ENCODE results near the gene DIPK1B.
"Not testable (repeated sequence)": the region's sequence is repeated elsewhere in the genome, so short reads cannot be mapped to it uniquely, and the experiment has no call there.

DIPK1B gene

GRCh38 chr9:136755302-136756133 lies 43.1 kb downstream of the DIPK1B start:
- DNase-seq; H2BK5ac ChIP-seq (ENCODE audit: low read length); H3K9ac ChIP-seq (ENCODE audit: low read length); H3K27ac ChIP-seq (ENCODE audit: low read depth, low read length); H3K23ac ChIP-seq (ENCODE audit: low read length); H3K79me1 ChIP-seq (ENCODE audit: low read length); H3K4ac ChIP-seq (ENCODE audit: low read depth, low read length); H3K18ac ChIP-seq (ENCODE audit: low read length); H3K56ac ChIP-seq (ENCODE audit: low read length); H3K27me3 ChIP-seq (ENCODE audit: insufficient read depth, low read length, poor library complexity); H4K5ac ChIP-seq (ENCODE audit: low read length); H2AK5ac ChIP-seq (ENCODE audit: low read length); H3K79me2 ChIP-seq (ENCODE audit: control insufficient read depth, insufficient read depth, low read length); H3K4me1 ChIP-seq (ENCODE audit: control insufficient read depth, low read depth, low read length); H2BK120ac ChIP-seq (ENCODE audit: low read depth, low read length); H2BK15ac ChIP-seq (replicated peaks; ENCODE audit: low read depth); H3K4me2 ChIP-seq (ENCODE audit: low read length); H3K4me3 ChIP-seq (ENCODE audit: low read length); H3K36me3 ChIP-seq (ENCODE audit: control insufficient read depth, insufficient read depth, low read length); H4K8ac ChIP-seq (ENCODE audit: low read depth, low read length): not testable (repeated sequence)
- no CpG with 5 or more reads among the region's 22 CpGs for WGBS (ENCODE audit: extremely low coverage, insufficient coverage, low lambda C conversion rate)

GRCh38 chr9:136756134-136756438 lies 43.7 kb downstream of the DIPK1B start:
- WGBS (ENCODE audit: extremely low coverage, insufficient coverage, low lambda C conversion rate) = no CpG with 5 or more reads among the region's 4 CpGs
- no peaks in the 10 kb centered on the region for H3K27me3 ChIP-seq (ENCODE audit: insufficient read depth, low read length, poor library complexity)
- H3K4me2 ChIP-seq (ENCODE audit: low read length) = no peak overlapping the region
- no peak overlapping the region for H3K23ac ChIP-seq (ENCODE audit: low read length)
- H2AK5ac ChIP-seq (ENCODE audit: low read length) = no peak overlapping the region
- no peak overlapping the region for H3K18ac ChIP-seq (ENCODE audit: low read length)
- no peak overlapping the region for H2BK120ac ChIP-seq (ENCODE audit: low read depth, low read length)
- H4K5ac ChIP-seq (ENCODE audit: low read length) = no peak overlapping the region
- no peak for DNase-seq
- H3K79me2 ChIP-seq (ENCODE audit: control insufficient read depth, insufficient read depth, low read length) = no peaks in the 10 kb centered on the region
- H3K27ac ChIP-seq (ENCODE audit: low read depth, low read length) = no peak overlapping the region
- no peaks in the 10 kb centered on the region for H3K79me1 ChIP-seq (ENCODE audit: low read length)
- H2BK15ac ChIP-seq (replicated peaks; ENCODE audit: low read depth) = no peak overlapping the region
- H3K9ac ChIP-seq (ENCODE audit: low read length) = no peak overlapping the region
- no peaks in the 10 kb centered on the region for H3K36me3 ChIP-seq (ENCODE audit: control insufficient read depth, insufficient read depth, low read length)
- no peak overlapping the region for H3K4ac ChIP-seq (ENCODE audit: low read depth, low read length)
- no peak overlapping the region for H2BK5ac ChIP-seq (ENCODE audit: low read length)
- H3K56ac ChIP-seq (ENCODE audit: low read length) = no peak overlapping the region
- no peaks in the 10 kb centered on the region for H3K4me1 ChIP-seq (ENCODE audit: control insufficient read depth, low read depth, low read length)
- H3K4me3 ChIP-seq (ENCODE audit: low read length) = no peak overlapping the region
- H4K8ac ChIP-seq (ENCODE audit: low read depth, low read length) = no peak overlapping the region

GRCh38 chr9:136756836-136757235 lies 44.5 kb downstream of the DIPK1B start:
- no peak overlapping the region for H3K4me3 ChIP-seq (ENCODE audit: low read length)
- no CpG with 5 or more reads among the region's 18 CpGs for WGBS (ENCODE audit: extremely low coverage, insufficient coverage, low lambda C conversion rate)

DNA sequence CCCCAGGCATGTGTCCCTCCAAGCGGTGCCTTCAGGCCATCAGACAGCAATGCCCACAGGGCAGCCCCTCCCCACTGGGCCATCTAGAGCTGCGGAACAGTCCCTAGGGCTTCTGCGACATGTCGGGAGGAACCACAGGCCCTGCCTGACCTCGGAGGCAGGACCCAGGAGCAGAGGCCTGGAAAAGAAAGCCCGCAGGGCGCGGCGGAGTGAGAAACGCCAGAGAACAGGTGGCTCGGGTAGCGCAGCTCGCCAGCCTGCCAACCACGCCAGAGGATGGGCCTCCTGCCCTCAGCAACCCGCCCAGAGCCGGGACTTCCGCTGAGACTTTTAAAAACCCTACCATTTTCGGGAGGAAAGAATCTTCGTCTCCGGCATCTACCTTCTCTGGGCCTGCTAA lies 45.0 kb downstream of the DIPK1B start:
- no peak overlapping the region for H4K5ac ChIP-seq (ENCODE audit: low read length)
- H2BK5ac ChIP-seq (ENCODE audit: low read length) = no peak overlapping the region
- no CpG with 5 or more reads among the region's 20 CpGs for WGBS (ENCODE audit: extremely low coverage, insufficient coverage, low lambda C conversion rate)
- H2BK120ac ChIP-seq (ENCODE audit: low read depth, low read length) = no peak overlapping the region
- no peak overlapping the region for H3K18ac ChIP-seq (ENCODE audit: low read length)
- H3K79me2 ChIP-seq (ENCODE audit: control insufficient read depth, insufficient read depth, low read length) = no peaks in the 10 kb centered on the region
- H2AK5ac ChIP-seq (ENCODE audit: low read length) = no peak overlapping the region
- H3K4ac ChIP-seq (ENCODE audit: low read depth, low read length) = no peak overlapping the region
- H3K23ac ChIP-seq (ENCODE audit: low read length) = no peak overlapping the region
- no peaks in the 10 kb centered on the region for H3K79me1 ChIP-seq (ENCODE audit: low read length)
- no peak overlapping the region for H3K27ac ChIP-seq (ENCODE audit: low read depth, low read length)
- no peak overlapping the region for H3K56ac ChIP-seq (ENCODE audit: low read length)
- no peaks in the 10 kb centered on the region for H3K4me1 ChIP-seq (ENCODE audit: control insufficient read depth, low read depth, low read length)
- no peak overlapping the region for H2BK15ac ChIP-seq (replicated peaks; ENCODE audit: low read depth)
- DNase-seq = no peak
- H3K4me3 ChIP-seq (ENCODE audit: low read length) = no peak overlapping the region
- no peak overlapping the region for H3K9ac ChIP-seq (ENCODE audit: low read length)
- no peaks in the 10 kb centered on the region for H3K36me3 ChIP-seq (ENCODE audit: control insufficient read depth, insufficient read depth, low read length)
- no peak overlapping the region for H3K4me2 ChIP-seq (ENCODE audit: low read length)
- H4K8ac ChIP-seq (ENCODE audit: low read depth, low read length) = no peak overlapping the region
- no peaks in the 10 kb centered on the region for H3K27me3 ChIP-seq (ENCODE audit: insufficient read depth, low read length, poor library complexity)

More at GRCh38 chr9:136756836-136757235, 44.5 kb downstream of the DIPK1B start:
- Histone ChIP-seq H3K36me3 (ENCODE audit: control insufficient read depth, insufficient read depth, low read length) (no peaks in the 10 kb centered on the region), H3K9ac (ENCODE audit: low read length) (no peak overlapping the region), H3K23ac (ENCODE audit: low read length) (no peak overlapping the region), H3K56ac (ENCODE audit: low read length) (no peak overlapping the region), H2AK5ac (ENCODE audit: low read length) (no peak overlapping the region), H3K4me1 (ENCODE audit: control insufficient read depth, low read depth, low read length) (no peaks in the 10 kb centered on the region), H2BK15ac (replicated peaks; ENCODE audit: low read depth) (no peak overlapping the region), H2BK120ac (ENCODE audit: low read depth, low read length) (no peak overlapping the region), H4K5ac (ENCODE audit: low read length) (no peak overlapping the region), H3K79me2 (ENCODE audit: control insufficient read depth, insufficient read depth, low read length) (no peaks in the 10 kb centered on the region), H2BK5ac (ENCODE audit: low read length) (no peak overlapping the region), H4K8ac (ENCODE audit: low read depth, low read length) (no peak overlapping the region), H3K27me3 (ENCODE audit: insufficient read depth, low read length, poor library complexity) (no peaks in the 10 kb centered on the region), H3K18ac (ENCODE audit: low read length) (no peak overlapping the region), H3K4ac (ENCODE audit: low read depth, low read length) (no peak overlapping the region), H3K79me1 (ENCODE audit: low read length) (no peaks in the 10 kb centered on the region), H3K27ac (ENCODE audit: low read depth, low read length) (no peak overlapping the region), H3K4me2 (ENCODE audit: low read length) (no peak overlapping the region)
- DNase-seq = no peak

DNA sequence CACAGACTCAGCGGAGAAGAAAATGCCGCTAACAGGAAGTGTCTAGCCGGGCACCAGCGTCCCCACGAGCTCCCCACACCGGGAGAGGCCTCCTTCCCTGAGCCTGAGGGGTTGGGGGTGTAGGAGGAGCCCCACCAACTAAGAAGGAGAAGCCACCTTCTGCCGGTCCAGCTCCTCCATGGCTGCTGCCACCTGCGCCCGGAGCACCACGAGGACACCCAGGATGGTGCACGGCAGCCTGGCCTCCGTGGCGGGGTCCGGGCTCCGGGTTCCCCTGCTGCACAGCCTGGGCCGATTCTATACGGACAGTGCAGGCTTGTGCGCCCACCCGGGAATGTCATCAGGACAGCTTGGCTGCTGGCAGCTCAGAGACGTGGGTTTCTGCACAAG lies 45.4 kb downstream of the DIPK1B start:
- Histone ChIP-seq H3K36me3 (ENCODE audit: control insufficient read depth, insufficient read depth, low read length) (no peaks in the 10 kb centered on the region), H3K9ac (ENCODE audit: low read length) (no peak overlapping the region), H2BK5ac (ENCODE audit: low read length) (no peak overlapping the region), H4K5ac (ENCODE audit: low read length) (no peak overlapping the region), H4K8ac (ENCODE audit: low read depth, low read length) (no peak overlapping the region), H2AK5ac (ENCODE audit: low read length) (no peak overlapping the region), H2BK120ac (ENCODE audit: low read depth, low read length) (no peak overlapping the region), H3K27ac (ENCODE audit: low read depth, low read length) (no peak overlapping the region), H3K4me1 (ENCODE audit: control insufficient read depth, low read depth, low read length) (no peaks in the 10 kb centered on the region), H3K23ac (ENCODE audit: low read length) (no peak overlapping the region), H3K18ac (ENCODE audit: low read length) (no peak overlapping the region), H3K4me2 (ENCODE audit: low read length) (no peak overlapping the region), H3K79me2 (ENCODE audit: control insufficient read depth, insufficient read depth, low read length) (no peaks in the 10 kb centered on the region), H3K27me3 (ENCODE audit: insufficient read depth, low read length, poor library complexity) (no peaks in the 10 kb centered on the region), H2BK15ac (replicated peaks; ENCODE audit: low read depth) (no peak overlapping the region), H3K56ac (ENCODE audit: low read length) (no peak overlapping the region), H3K4me3 (ENCODE audit: low read length) (no peak overlapping the region), H3K79me1 (ENCODE audit: low read length) (no peaks in the 10 kb centered on the region), H3K4ac (ENCODE audit: low read depth, low read length) (no peak overlapping the region)
- no peak for DNase-seq
- no CpG with 5 or more reads among the region's 20 CpGs for WGBS (ENCODE audit: extremely low coverage, insufficient coverage, low lambda C conversion rate)

- H3K18ac ChIP-seq (ENCODE audit: low read length) = no peak overlapping the region
- H4K8ac ChIP-seq (ENCODE audit: low read depth, low read length) = no peak overlapping the region
- no CpG with 5 or more reads among the region's 9 CpGs for WGBS (ENCODE audit: extremely low coverage, insufficient coverage, low lambda C conversion rate)
These were observed 46.6 kb downstream of the DIPK1B start for GRCh38 chr9:136759001-136759400.

More at GRCh38 chr9:136759001-136759400, 46.6 kb downstream of the DIPK1B start:
- Histone ChIP-seq H3K4me2 (ENCODE audit: low read length) (no peak overlapping the region), H3K27ac (ENCODE audit: low read depth, low read length) (no peak overlapping the region), H2BK5ac (ENCODE audit: low read length) (no peak overlapping the region), H3K79me2 (ENCODE audit: control insufficient read depth, insufficient read depth, low read length) (no peaks in the 10 kb centered on the region), H2AK5ac (ENCODE audit: low read length) (no peak overlapping the region), H3K4me1 (ENCODE audit: control insufficient read depth, low read depth, low read length) (no peaks in the 10 kb centered on the region), H3K27me3 (ENCODE audit: insufficient read depth, low read length, poor library complexity) (no peaks in the 10 kb centered on the region), H3K9ac (ENCODE audit: low read length) (no peak overlapping the region), H3K79me1 (ENCODE audit: low read length) (no peaks in the 10 kb centered on the region), H3K36me3 (ENCODE audit: control insufficient read depth, insufficient read depth, low read length) (no peaks in the 10 kb centered on the region), H3K23ac (ENCODE audit: low read length) (no peak overlapping the region), H3K4ac (ENCODE audit: low read depth, low read length) (no peak overlapping the region), H4K5ac (ENCODE audit: low read length) (no peak overlapping the region), H3K4me3 (ENCODE audit: low read length) (no peak overlapping the region), H2BK15ac (replicated peaks; ENCODE audit: low read depth) (no peak overlapping the region), H2BK120ac (ENCODE audit: low read depth, low read length) (no peak overlapping the region), H3K56ac (ENCODE audit: low read length) (no peak overlapping the region)
- DNase-seq = no peak

All from mesendoderm (in vitro differentiated cells).